CD14-positive monocyte (primary cell): ENCODE results near the gene GRIN3B. TPM values are rescaled to one million over a fixed set of nuclear protein-coding genes. Genes with fewer than 3 reads are reported as not detected.
A peak's percentile ranks its signal among the peaks of the same experiment; 100 is the strongest.

ENCODE experiments used
- DNase-seq, 3 donors: peaks; one replicate each; pipeline ENCODE4 v3.0.0-alpha.2; 2011 to 2022
- H2AFZ ChIP-seq: 2 replicates; pipeline ENCODE4 v1.6.0; 2012; ENCODE audit warnings: mild to moderate bottlenecking, low read depth, low read length, inconsistent platforms; ENCODE audit not compliant: insufficient read depth, poor library complexity, severe bottlenecking
- H3K27ac ChIP-seq, 2 donors: 1 replicate in 1 of 2; 2 replicates in 1 of 2; pipeline ENCODE4 v1.5.1; 2012 to 2013; ENCODE audit warnings: low read length in 2 of 2, control low read depth in 1 of 2, inconsistent platforms in 1 of 2, low read depth in 1 of 2, mild to moderate bottlenecking in 1 of 2
- H3K27me3 ChIP-seq, 2 donors: one replicate each; pipeline versions ENCODE4 v1.6.0 to v1.6.1; 2011 to 2013; ENCODE audit warnings: low read length in 2 of 2; ENCODE audit not compliant: control insufficient read depth in 2 of 2, insufficient read depth in 2 of 2
- H3K36me3 ChIP-seq, 2 donors: replicated peaks in 1 of 2; 1 replicate in 1 of 2; 2 replicates in 1 of 2; pipeline versions ENCODE4 v1.5.1 to v1.6.1; 2012 to 2013; ENCODE audit warnings: low read length in 2 of 2, control low read depth in 1 of 2, inconsistent platforms in 1 of 2, mild to moderate bottlenecking in 1 of 2; ENCODE audit not compliant: insufficient read depth in 2 of 2, control insufficient read depth in 1 of 2
- H3K4me1 ChIP-seq, 2 donors: 1 replicate in 1 of 2; 2 replicates in 1 of 2; pipeline versions ENCODE4 v1.5.1 to v1.6.1; 2012 to 2013; ENCODE audit warnings: low read length in 2 of 2, control low read depth in 1 of 2, inconsistent platforms in 1 of 2, mild to moderate bottlenecking in 1 of 2, moderate library complexity in 1 of 2; ENCODE audit not compliant: insufficient read depth in 2 of 2, control insufficient read depth in 1 of 2
- H3K4me2 ChIP-seq: replicated peaks from 2 replicates; pipeline ENCODE3; 2012; ENCODE audit warnings: low read length, moderate library complexity, mild to moderate bottlenecking; ENCODE audit not compliant: poor library complexity, severe bottlenecking; ENCODE audit errors: extremely low read depth
- H3K4me3 ChIP-seq, 3 experiments: fragments of 200-600 bp in 1 of 3; sonication (generic) in 1 of 3; replicated peaks in 1 of 3; 1 replicate in 2 of 3; 2 replicates in 1 of 3; pipeline ENCODE4 v1.5.1; 2011 to 2013; ENCODE audit warnings: low read length in 3 of 3, mild to moderate bottlenecking in 3 of 3, control low read depth in 2 of 3, low read depth in 2 of 3, inconsistent platforms in 1 of 3, moderate library complexity in 1 of 3
- H3K79me2 ChIP-seq: 2 replicates; pipeline ENCODE4 v1.6.0; 2012; ENCODE audit warnings: mild to moderate bottlenecking, control low read depth, inconsistent platforms, low read length, moderate library complexity; ENCODE audit not compliant: insufficient read depth
- H3K9ac ChIP-seq: 2 replicates; pipeline ENCODE4 v1.6.0; 2017; ENCODE audit warnings: low read length, mild to moderate bottlenecking; ENCODE audit not compliant: insufficient read depth, poor library complexity, severe bottlenecking
- H3K9me3 ChIP-seq, 2 donors: replicated peaks in 1 of 2; 1 replicate in 1 of 2; 2 replicates in 1 of 2; pipeline versions ENCODE4 v1.5.1 to v1.6.1; 2012 to 2013; ENCODE audit warnings: low read length in 2 of 2, control low read depth in 1 of 2; ENCODE audit not compliant: control insufficient read depth in 1 of 2, insufficient read depth in 1 of 2
- H4K20me1 ChIP-seq: 2 replicates; pipeline ENCODE4 v1.6.0; 2012; ENCODE audit warnings: mild to moderate bottlenecking, low read length, control low read depth, moderate library complexity; ENCODE audit not compliant: insufficient read depth
- H3K27ac Mint-ChIP-seq, 7 donors: one replicate each; pipeline ENCODE4 v1.8.0; 2020; ENCODE audit warnings: mild to moderate bottlenecking in 7 of 7, mixed read lengths in 7 of 7, moderate library complexity in 6 of 7, inconsistent platforms in 2 of 7
- H3K27me3 Mint-ChIP-seq, 3 donors: one replicate each; pipeline ENCODE4 v1.8.0; 2021 to 2022; ENCODE audit warnings: low read depth in 3 of 3, mild to moderate bottlenecking in 3 of 3, mixed read lengths in 3 of 3, moderate library complexity in 3 of 3, inconsistent platforms in 1 of 3
- H3K36me3 Mint-ChIP-seq, 2 donors: one replicate each; pipeline ENCODE4 v1.8.0; 2020; ENCODE audit warnings: mixed read lengths in 2 of 2, inconsistent platforms in 1 of 2, mild to moderate bottlenecking in 1 of 2
- H3K4me1 Mint-ChIP-seq: one replicate; pipeline ENCODE4 v1.8.0; 2020; ENCODE audit warnings: mild to moderate bottlenecking, mixed read lengths
- H3K4me3 Mint-ChIP-seq, 2 donors: one replicate each; pipeline ENCODE4 v1.8.0; 2020; ENCODE audit warnings: mild to moderate bottlenecking in 2 of 2, mixed read lengths in 2 of 2, moderate library complexity in 1 of 2
- H3K9me3 Mint-ChIP-seq, 7 donors: one replicate each; pipeline ENCODE4 v1.8.0; 2020 to 2022; ENCODE audit warnings: mixed read lengths in 7 of 7, mild to moderate bottlenecking in 6 of 7, moderate library complexity in 6 of 7, inconsistent platforms in 2 of 7
- WGBS: methylation state at CpG from one replicate; pipeline ENCODE4 v1.1.5; 2013; ENCODE audit warnings: missing lambda C conversion rate; ENCODE audit not compliant: insufficient coverage; 5-methylcytosine and 5-hydroxymethylcytosine counted together
- intact Hi-C, 2 donors: fragments of 100-400 bp; cut with micrococcal nuclease; formaldehyde crosslinking; loops; one replicate each; pipeline versions ENCODE4 v1.15.0 to v1.15.1; 2023
- polyA plus RNA-seq, 3 donors: library from polyadenylated mRNA; depleted of rRNA in 1 of 3; unstranded in 2 of 3; stranded (reverse) in 1 of 3; fragments of 300-500 nt in 2 of 3; fragments of >200 nt in 1 of 3; fragmentation: Illumina TruSeq in 2 of 3; gene quantifications; 1 replicate in 2 of 3; 2 replicates in 1 of 3; pipeline ENCODE4 v1.2.3, GENCODE V29; 2012 to 2021
- TF ChIP-seq, protein P1 (sequence below): fragments of 200-600 bp; IDR thresholded peaks from one replicate; pipeline ENCODE4 v1.8.0; 2022; ENCODE audit warnings: antibody characterized with exemption, mild to moderate bottlenecking

The GRIN3B gene
- polyA plus RNA-seq, 3 donors = 0.13 to 0.27 TPM; not detected in 1

- Histone ChIP-seq H3K9me3 (no peaks in the 10 kb centered on the region), H3K9ac (peak overlapping the region; percentile 29), H3K4me2 (peak overlapping the region; percentile 87), H3K4me1 (peaks cover 49 to 55% of the 10 kb centered on the region in 2 donors), H2AFZ (peak overlapping the region; percentile 55), H3K4me3 (peak overlapping the region; percentile 51 to 92 (median 73)), H4K20me1 (peaks cover 33% of the 10 kb centered on the region), H3K27ac (peak overlapping the region in 1 of 2 donors; percentile 79), H3K79me2 (peaks cover 34% of the 10 kb centered on the region), H3K36me3 (peaks cover 31 to 37% of the 10 kb centered on the region in 2 donors), H3K27me3 (no peaks in the 10 kb centered on the region)
- Mint-ChIP-seq H3K9me3 (peaks cover 0 to 4% (median 0%) of the 10 kb centered on the region in 7 donors), H3K27ac (peak overlapping the region in 5 of 7 donors; percentile 10 to 97 (median 84)), H3K36me3 (peaks cover 29 to 46% of the 10 kb centered on the region in 2 donors), H3K27me3 (peaks cover 0 to 1% (median 1%) of the 10 kb centered on the region in 3 donors), H3K4me1 (peaks cover 49% of the 10 kb centered on the region), H3K4me3 (peak overlapping the region; percentile 89 to 98)
- WGBS = 54% methylated on average over 23 of the region's 26 CpGs
- intact Hi-C loops = loop anchor here in 1 of 2 donors (2.0 to 5.0 kb wide), 2 partner anchors 21 to 36 kb away; partner anchors contain the start of genes RNU6-2 and TMEM259
- TF ChIP-seq, protein P1, sequence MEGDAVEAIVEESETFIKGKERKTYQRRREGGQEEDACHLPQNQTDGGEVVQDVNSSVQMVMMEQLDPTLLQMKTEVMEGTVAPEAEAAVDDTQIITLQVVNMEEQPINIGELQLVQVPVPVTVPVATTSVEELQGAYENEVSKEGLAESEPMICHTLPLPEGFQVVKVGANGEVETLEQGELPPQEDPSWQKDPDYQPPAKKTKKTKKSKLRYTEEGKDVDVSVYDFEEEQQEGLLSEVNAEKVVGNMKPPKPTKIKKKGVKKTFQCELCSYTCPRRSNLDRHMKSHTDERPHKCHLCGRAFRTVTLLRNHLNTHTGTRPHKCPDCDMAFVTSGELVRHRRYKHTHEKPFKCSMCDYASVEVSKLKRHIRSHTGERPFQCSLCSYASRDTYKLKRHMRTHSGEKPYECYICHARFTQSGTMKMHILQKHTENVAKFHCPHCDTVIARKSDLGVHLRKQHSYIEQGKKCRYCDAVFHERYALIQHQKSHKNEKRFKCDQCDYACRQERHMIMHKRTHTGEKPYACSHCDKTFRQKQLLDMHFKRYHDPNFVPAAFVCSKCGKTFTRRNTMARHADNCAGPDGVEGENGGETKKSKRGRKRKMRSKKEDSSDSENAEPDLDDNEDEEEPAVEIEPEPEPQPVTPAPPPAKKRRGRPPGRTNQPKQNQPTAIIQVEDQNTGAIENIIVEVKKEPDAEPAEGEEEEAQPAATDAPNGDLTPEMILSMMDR = no peak
- DNase-seq = no peak
These were observed 41.1 kb downstream of the GRIN3B start for GRCh38 chr19:1041272-1041834.

DNA sequence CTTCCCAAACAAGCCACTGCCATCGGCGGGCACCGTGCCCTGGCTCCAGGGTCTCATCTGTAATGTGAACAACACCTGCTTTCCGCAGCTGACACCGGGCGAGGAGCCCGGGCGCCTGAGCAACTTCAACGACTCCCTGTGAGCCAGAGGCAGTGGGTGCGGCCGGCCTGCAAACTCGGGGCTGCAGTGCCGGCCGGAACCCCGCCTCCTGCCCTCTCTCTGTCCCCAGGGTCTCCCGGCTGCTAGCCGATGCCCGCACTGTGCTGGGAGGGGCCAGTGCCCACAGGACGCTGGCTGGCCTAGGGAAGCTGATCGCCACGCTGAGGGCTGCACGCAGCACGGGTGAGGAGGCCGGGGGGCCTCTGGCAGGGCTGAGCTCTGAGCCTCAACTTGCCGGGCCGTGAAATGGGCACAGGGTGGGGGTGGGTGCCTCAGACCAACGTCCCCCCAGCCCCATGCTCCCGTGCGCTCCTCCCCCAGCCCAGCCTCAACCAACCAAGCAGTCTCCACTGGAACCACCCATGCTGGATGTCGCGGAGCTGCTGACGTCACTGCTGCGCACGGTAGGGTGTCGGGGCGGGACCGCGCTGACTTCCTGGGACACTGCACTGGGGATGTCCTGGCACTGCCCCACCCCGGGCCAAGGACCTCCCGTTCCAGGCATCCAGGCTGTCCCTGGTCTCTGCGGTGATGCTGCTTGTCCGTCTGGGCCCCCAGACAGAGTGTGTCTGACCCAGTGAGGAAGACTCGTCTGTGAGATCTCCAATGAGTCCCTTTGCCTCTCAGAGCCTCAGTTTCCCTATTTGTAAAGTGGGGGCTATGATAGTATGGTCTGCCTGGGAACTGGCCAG lies 41.8 kb downstream of the GRIN3B start:
- H3K79me2 ChIP-seq = peaks cover 32% of the 10 kb centered on the region
- Mint-ChIP-seq H3K36me3 (peaks cover 28 to 40% of the 10 kb centered on the region in 2 donors), H3K27me3 (peaks cover 0 to 1% (median 1%) of the 10 kb centered on the region in 3 donors), H3K27ac (no peak overlapping the region), H3K4me1 (peaks cover 43% of the 10 kb centered on the region), H3K4me3 (no peak overlapping the region), H3K9me3 (peaks cover 0 to 4% (median 0%) of the 10 kb centered on the region in 7 donors)
- H4K20me1 ChIP-seq = peaks cover 37% of the 10 kb centered on the region
- 92% methylated on average over 43 of the region's 43 CpGs for WGBS
- H3K36me3 ChIP-seq = peaks cover 34 to 42% of the 10 kb centered on the region in 2 donors
- TF ChIP-seq, protein P1 = no peak
- no peak overlapping the region for H2AFZ ChIP-seq
- intact Hi-C loops = loop anchor here in 1 of 2 donors (2.0 to 5.0 kb wide), 2 partner anchors 21 to 35 kb away; partner anchors contain the start of genes RNU6-2 and TMEM259
- H3K9ac ChIP-seq = no peak overlapping the region
- no peak for DNase-seq
- no peak overlapping the region for H3K4me3 ChIP-seq
- H3K4me2 ChIP-seq = peak overlapping the region; percentile 87
- no peaks in the 10 kb centered on the region for H3K9me3 ChIP-seq
- no peaks in the 10 kb centered on the region for H3K27me3 ChIP-seq
- no peak overlapping the region for H3K27ac ChIP-seq
- peaks cover 46 to 58% of the 10 kb centered on the region in 2 donors for H3K4me1 ChIP-seq
